Gastroesophageal sphincter (tissue), 3 donors: ENCODE data around the gene TMEM125.

Experiments used
- EP300 ChIP-seq: sonication (generic); formaldehyde crosslinking; IDR thresholded peaks from one replicate; pipeline ENCODE4 v1.6.1; 2017; ENCODE audit warnings: antibody characterized with exemption, mild to moderate bottlenecking
- POLR2A ChIP-seq, 2 donors: fragments of 450-650 bp; IDR thresholded peaks; one replicate each; pipeline ENCODE4 v1.6.1; 2017; ENCODE audit warnings: antibody characterized with exemption in 2 of 2, mild to moderate bottlenecking in 2 of 2, moderate library complexity in 1 of 2
- POLR2AphosphoS5 ChIP-seq: sonication (generic); formaldehyde crosslinking; IDR thresholded peaks from one replicate; pipeline ENCODE4 v1.6.1; 2017; ENCODE audit warnings: antibody characterized with exemption
- TF ChIP-seq, protein P1 (sequence below), 4 experiments: fragments of 200-600 bp in 2 of 4; fragments of 450-650 bp in 2 of 4; sonication (generic) in 1 of 4; IDR thresholded peaks; one replicate each; pipeline ENCODE4 v1.5.1; 2017 to 2019; ENCODE audit warnings: antibody characterized with exemption in 4 of 4, mild to moderate bottlenecking in 2 of 4, moderate library complexity in 2 of 4

DNA sequence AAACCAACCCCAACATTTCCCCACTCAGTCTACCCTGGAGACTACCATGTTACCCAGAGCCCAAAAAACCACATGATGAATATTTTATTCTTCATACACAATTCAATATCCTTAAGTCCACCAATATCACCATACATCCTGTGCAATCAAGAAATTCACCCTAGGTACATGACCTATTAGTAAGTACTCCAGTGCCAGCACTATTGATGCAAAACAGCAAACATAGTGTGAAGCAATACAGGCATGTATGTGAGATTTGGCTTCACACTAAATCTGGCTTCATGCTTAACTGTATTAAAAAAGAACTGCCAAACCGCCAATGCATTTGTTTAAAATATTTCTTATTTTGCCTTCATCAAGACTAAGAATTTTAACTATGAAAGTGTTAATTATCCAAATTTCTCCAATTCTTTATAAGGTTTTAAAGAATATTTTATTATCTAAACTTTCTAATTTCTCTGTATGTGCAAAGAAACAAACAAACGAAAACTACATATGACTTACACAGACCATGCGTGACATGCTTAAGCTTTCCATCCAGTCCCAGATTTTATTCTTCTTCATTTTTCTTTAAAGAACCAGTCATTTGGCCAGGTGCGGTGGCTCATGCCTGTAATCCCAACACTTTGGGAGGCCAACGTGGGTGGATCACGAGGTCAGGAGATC, 22.4 kb upstream of the TMEM125 start:
- no peak for TF ChIP-seq POLR2AphosphoS5
- no peak for TF ChIP-seq EP300
- TF ChIP-seq, protein P1, sequence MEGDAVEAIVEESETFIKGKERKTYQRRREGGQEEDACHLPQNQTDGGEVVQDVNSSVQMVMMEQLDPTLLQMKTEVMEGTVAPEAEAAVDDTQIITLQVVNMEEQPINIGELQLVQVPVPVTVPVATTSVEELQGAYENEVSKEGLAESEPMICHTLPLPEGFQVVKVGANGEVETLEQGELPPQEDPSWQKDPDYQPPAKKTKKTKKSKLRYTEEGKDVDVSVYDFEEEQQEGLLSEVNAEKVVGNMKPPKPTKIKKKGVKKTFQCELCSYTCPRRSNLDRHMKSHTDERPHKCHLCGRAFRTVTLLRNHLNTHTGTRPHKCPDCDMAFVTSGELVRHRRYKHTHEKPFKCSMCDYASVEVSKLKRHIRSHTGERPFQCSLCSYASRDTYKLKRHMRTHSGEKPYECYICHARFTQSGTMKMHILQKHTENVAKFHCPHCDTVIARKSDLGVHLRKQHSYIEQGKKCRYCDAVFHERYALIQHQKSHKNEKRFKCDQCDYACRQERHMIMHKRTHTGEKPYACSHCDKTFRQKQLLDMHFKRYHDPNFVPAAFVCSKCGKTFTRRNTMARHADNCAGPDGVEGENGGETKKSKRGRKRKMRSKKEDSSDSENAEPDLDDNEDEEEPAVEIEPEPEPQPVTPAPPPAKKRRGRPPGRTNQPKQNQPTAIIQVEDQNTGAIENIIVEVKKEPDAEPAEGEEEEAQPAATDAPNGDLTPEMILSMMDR (IDR thresholded peaks at IDR 0.05): no peak
- no peak for TF ChIP-seq POLR2A (IDR thresholded peaks at IDR 0.05)
